OCI-M1 (cell line): ENCODE results near the gene ZNF568.
A peak's percentile ranks its signal among the peaks of the same experiment; 100 is the strongest.

ENCODE experiments used
- DNase-seq: peaks from one replicate; lab custom pipeline; 2025; lab: John Stamatoyannopoulos, UW

The ZNF568 gene

GRCh38 chr19:36999313-36999712 lies 83.2 kb downstream of the ZNF568 start:
- no peak for DNase-seq

DNA sequence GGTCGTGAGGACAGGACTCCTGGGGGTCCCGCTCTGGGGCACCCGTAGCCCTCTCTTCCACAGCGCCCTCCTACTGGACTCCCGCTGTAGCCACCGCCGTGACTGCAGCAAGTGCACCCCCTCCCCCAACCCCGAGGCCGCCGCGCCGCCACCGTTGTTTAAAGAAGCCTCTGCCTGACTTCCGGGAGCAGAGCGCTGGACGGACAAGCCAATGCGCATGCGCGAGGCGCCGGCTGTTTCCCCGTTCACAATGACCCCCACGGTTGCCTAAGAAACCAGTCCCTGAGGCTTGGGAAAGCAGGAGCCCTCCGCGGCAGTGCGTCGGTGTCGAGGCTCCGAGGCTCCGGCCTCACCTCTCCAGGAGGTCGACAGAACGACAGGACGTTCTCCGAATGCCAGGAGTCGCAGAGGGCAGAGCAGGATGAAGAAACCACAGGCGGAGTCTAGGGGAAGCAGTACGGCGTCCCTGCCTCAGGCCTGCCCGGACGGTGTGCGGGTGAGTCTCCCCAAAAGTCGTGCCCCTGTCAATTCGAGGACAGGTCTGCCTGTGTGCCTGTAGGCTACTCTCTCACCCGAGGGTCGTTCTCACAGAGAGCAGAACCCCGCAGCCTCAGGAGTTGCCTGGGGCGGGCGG lies 91.6 kb downstream of the ZNF568 start:
- peak; percentile 76 for DNase-seq

- no peak for DNase-seq
Observed at GRCh38 chr19:37009871-37010270, 93.7 kb downstream of the ZNF568 start.

- DNase-seq: no peak
Observed at GRCh38 chr19:37012093-37012745, 96.1 kb downstream of the ZNF568 start.

GRCh38 chr19:37014456-37014855 lies 98.3 kb downstream of the ZNF568 start:
- no peak for DNase-seq

DNA sequence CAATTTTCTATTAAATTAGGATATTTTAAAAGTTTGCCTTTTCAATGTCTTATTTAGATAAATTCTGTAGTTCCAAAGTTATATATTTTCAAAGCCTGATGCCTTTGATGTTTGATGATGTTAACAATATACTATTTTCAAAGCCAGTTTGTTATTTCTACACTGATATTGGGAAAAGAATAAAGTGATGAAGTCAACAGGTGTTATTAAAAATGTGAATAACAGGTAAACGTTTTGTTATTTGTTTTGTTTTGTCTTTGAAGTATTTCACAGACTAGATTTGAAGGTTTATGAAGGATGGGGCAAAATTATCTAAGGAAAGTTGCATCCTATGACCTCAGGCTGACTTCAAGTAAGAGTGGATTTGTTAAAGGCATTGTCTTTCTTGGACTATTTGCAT lies 129.0 kb downstream of the ZNF568 start:
- DNase-seq: no peak
